Medulla oblongata (tissue), 1 donor: ENCODE data around the gene PSMB7.

ENCODE experiments used
- DNase-seq: peaks from one replicate; pipeline ENCODE4 v3.0.0-alpha.2; 2015; ENCODE audit errors: extremely low spot score

Gene PSMB7

DNA sequence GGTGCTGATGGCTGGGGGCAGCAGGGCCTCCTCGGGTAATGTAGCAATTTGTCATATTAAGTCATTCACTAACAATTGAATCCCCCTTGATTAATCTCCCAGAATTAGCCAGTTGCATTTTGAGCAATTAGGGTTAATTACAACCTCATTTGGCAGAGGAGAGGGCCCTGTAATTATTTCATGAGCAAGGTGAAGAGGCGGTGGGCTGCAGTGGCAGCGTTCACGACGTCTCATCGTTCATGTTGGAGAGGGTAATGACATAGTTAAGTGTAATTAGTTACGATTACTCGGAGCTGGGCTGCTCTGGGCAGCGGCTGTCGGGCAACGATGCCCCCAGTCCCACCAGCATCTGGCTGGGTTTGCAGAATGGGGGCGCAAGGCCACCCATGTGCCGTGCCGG lies 111.5 kb downstream of the PSMB7 start:
- no peak for DNase-seq
